HepG2 (cell line): ENCODE results near the gene PGA4. TPM values are rescaled to one million over a fixed set of nuclear protein-coding genes. Genes with fewer than 3 reads are reported as not detected.
A peak's percentile ranks its signal among the peaks of the same experiment; 100 is the strongest.

Source experiments
- AGO2 ChIP-seq: fragments of 200-400 bp; formaldehyde crosslinking; optimal IDR thresholded peaks from 2 replicates; pipeline ENCODE3; 2017; ENCODE audit warnings: mild to moderate bottlenecking, low read depth, low read length, moderate library complexity
- BRD4 ChIP-seq: sonication (generic); formaldehyde crosslinking; IDR thresholded peaks from 2 replicates; pipeline ENCODE4 v1.4.0; 2020; ENCODE audit warnings: missing genetic modification reagents
- CHD4 ChIP-seq: fragments of 200-600 bp; sonication (generic); IDR thresholded peaks from 2 replicates; pipeline ENCODE4 v1.7.0; 2017; ENCODE audit warnings: mild to moderate bottlenecking, low read length, borderline replicate concordance
- FOXP1 ChIP-seq, 2 experiments: fragments of 450-650 bp in 1 of 2; IDR thresholded peaks; 2 replicates each; pipeline ENCODE4 v1.6.1; 2017 to 2018; ENCODE audit warnings: antibody characterized with exemption in 1 of 2
- MTA3 ChIP-seq: sonication (generic); formaldehyde crosslinking; IDR thresholded peaks from 2 replicates; pipeline ENCODE4 v1.4.0; 2020; ENCODE audit warnings: missing genetic modification reagents
- NBN ChIP-seq: fragments of 450-650 bp; conservative IDR thresholded peaks from 2 replicates; pipeline ENCODE4 v1.6.1; 2017
- NCOA1 ChIP-seq: sonication (generic); formaldehyde crosslinking; IDR thresholded peaks from 2 replicates; pipeline ENCODE4 v1.9.0; 2021; ENCODE audit warnings: missing genetic modification reagents
- NFKB2 ChIP-seq: sonication (generic); formaldehyde crosslinking; IDR thresholded peaks from 2 replicates; pipeline ENCODE4 v1.4.0; 2020; ENCODE audit warnings: missing genetic modification reagents, borderline replicate concordance
- PCBP2 ChIP-seq: fragments of 200-400 bp; formaldehyde crosslinking; optimal IDR thresholded peaks from 2 replicates; pipeline ENCODE3; 2018; ENCODE audit warnings: low read length, low read depth; ENCODE audit not compliant: poor library complexity, severe bottlenecking
- RARA ChIP-seq: IDR thresholded peaks from 2 replicates; pipeline ENCODE4 v1.6.1; 2016; ENCODE audit warnings: missing genetic modification reagents, missing compliant biosample characterization
- SCMH1 ChIP-seq: sonication (generic); formaldehyde crosslinking; IDR thresholded peaks from 2 replicates; pipeline ENCODE4 v1.9.0; 2021; ENCODE audit warnings: missing genetic modification reagents, mild to moderate bottlenecking, borderline replicate concordance
- ZNF12 ChIP-seq: sonication (generic); formaldehyde crosslinking; IDR thresholded peaks from 2 replicates; pipeline ENCODE4 v1.5.0; 2020; ENCODE audit warnings: missing genetic modification reagents
- ZNF44 ChIP-seq: sonication (generic); formaldehyde crosslinking; IDR thresholded peaks from 2 replicates; pipeline ENCODE4 v1.5.1; 2020; ENCODE audit warnings: mild to moderate bottlenecking, missing genetic modification reagents
- polyA plus RNA-seq, 8 experiments: library from polyadenylated mRNA; depleted of rRNA in 3 of 8; stranded (reverse) in 7 of 8; unstranded in 1 of 8; fragments of >200 nt; fragmentation: Illumina TruSeq in 4 of 8; extraction: Trizol in 4 of 8; gene quantifications; 2 replicates each; pipeline versions ENCODE4 v1.2.1 to v1.2.3, GENCODE V29; 2011 to 2016; ENCODE audit warnings: low read depth in 4 of 8, missing spikeins in 1 of 8, mixed read lengths in 1 of 8; ENCODE audit not compliant: insufficient read depth in 1 of 8
- total RNA-seq, 5 experiments: library from RNA; depleted of rRNA; stranded (reverse); fragments of >200 nt; fragmentation: Illumina TruSeq; extraction: Trizol; gene quantifications; 2 replicates each; pipeline ENCODE4 v1.2.3, GENCODE V29; 2016; ENCODE audit warnings: low read depth in 1 of 5
- TF ChIP-seq, protein P1 (sequence below): IDR thresholded peaks from 2 replicates; pipeline ENCODE4 v1.6.1; 2012; ENCODE audit warnings: low read length, improper control_type of control experiment
- TF ChIP-seq, protein P2 (sequence below): sonication (generic); formaldehyde crosslinking; IDR thresholded peaks from 2 replicates; pipeline ENCODE4 v1.5.0; 2020; ENCODE audit warnings: missing genetic modification reagents
- TF ChIP-seq, protein P3 (sequence below): sonication (generic); formaldehyde crosslinking; IDR thresholded peaks from 2 replicates; pipeline ENCODE4 v1.8.1; 2023; ENCODE audit warnings: mild to moderate bottlenecking, missing genetic modification reagents
- TF ChIP-seq, protein P4 (sequence below): sonication (generic); formaldehyde crosslinking; IDR thresholded peaks from 2 replicates; pipeline ENCODE4 v1.5.0; 2020; ENCODE audit warnings: mild to moderate bottlenecking, missing genetic modification reagents, moderate library complexity
- TF ChIP-seq, protein P5 (sequence below): sonication (generic); formaldehyde crosslinking; IDR thresholded peaks from 2 replicates; pipeline ENCODE4 v1.8.0; 2022; ENCODE audit warnings: mild to moderate bottlenecking, missing genetic modification reagents, moderate library complexity
- TF ChIP-seq, protein P6 (sequence below): sonication (generic); formaldehyde crosslinking; IDR thresholded peaks from 2 replicates; pipeline ENCODE4 v1.5.0; 2020; ENCODE audit warnings: missing genetic modification reagents

PGA4 gene
- total and polyA plus RNA-seq, 2 of the 13 experiments (the other 11 are each of a cell fraction or from before 2014, with no cell fraction given): not detected

DNA sequence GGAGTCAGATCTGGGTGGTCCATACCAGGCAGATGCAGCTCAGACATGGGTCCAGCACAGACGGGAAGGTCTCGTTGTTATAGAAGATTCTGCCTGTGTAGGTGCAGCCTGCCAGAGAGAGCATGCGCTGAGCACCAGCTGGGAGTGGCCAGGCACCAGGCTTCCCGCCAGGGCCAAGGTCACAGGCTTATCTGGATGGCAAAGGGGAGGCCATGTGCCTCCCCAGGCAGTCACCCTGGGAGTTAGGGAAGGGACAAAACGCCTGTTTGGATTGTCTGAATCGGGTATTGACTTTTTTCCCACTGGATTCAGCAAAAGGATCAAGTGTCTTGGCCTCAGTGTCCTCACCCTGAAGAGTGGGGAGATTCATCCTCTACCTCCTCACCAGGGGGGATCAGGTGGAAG, 45.3 kb downstream of the PGA4 start (continued):
- TF ChIP-seq, protein P1, sequence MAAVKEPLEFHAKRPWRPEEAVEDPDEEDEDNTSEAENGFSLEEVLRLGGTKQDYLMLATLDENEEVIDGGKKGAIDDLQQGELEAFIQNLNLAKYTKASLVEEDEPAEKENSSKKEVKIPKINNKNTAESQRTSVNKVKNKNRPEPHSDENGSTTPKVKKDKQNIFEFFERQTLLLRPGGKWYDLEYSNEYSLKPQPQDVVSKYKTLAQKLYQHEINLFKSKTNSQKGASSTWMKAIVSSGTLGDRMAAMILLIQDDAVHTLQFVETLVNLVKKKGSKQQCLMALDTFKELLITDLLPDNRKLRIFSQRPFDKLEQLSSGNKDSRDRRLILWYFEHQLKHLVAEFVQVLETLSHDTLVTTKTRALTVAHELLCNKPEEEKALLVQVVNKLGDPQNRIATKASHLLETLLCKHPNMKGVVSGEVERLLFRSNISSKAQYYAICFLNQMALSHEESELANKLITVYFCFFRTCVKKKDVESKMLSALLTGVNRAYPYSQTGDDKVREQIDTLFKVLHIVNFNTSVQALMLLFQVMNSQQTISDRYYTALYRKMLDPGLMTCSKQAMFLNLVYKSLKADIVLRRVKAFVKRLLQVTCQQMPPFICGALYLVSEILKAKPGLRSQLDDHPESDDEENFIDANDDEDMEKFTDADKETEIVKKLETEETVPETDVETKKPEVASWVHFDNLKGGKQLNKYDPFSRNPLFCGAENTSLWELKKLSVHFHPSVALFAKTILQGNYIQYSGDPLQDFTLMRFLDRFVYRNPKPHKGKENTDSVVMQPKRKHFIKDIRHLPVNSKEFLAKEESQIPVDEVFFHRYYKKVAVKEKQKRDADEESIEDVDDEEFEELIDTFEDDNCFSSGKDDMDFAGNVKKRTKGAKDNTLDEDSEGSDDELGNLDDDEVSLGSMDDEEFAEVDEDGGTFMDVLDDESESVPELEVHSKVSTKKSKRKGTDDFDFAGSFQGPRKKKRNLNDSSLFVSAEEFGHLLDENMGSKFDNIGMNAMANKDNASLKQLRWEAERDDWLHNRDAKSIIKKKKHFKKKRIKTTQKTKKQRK: no peak
- TF ChIP-seq NCOA1 (CRISPR knock-in tag) (no peak), NBN (no peak), BRD4 (CRISPR knock-in tag) (0 out of 2 replicates have a peak, but pooled peaks have one; percentile 35), SCMH1 (CRISPR knock-in tag) (no peak), NFKB2 (peak; percentile 84; the same call in 1 of the 2 replicates), CHD4 (no peak), RARA (CRISPR knock-in tag) (peak; percentile 64), PCBP2 (no peak), ZNF44 (CRISPR knock-in tag) (no peak), MTA3 (CRISPR knock-in tag) (no peak), AGO2 (peak; percentile 72), ZNF12 (CRISPR knock-in tag) (no peak), FOXP1 (IDR thresholded peaks at IDR 0.05) (no peak), FOXP1 (CRISPR knock-in tag; IDR thresholded peaks at IDR 0.05) (no peak)
- TF ChIP-seq, protein P2, sequence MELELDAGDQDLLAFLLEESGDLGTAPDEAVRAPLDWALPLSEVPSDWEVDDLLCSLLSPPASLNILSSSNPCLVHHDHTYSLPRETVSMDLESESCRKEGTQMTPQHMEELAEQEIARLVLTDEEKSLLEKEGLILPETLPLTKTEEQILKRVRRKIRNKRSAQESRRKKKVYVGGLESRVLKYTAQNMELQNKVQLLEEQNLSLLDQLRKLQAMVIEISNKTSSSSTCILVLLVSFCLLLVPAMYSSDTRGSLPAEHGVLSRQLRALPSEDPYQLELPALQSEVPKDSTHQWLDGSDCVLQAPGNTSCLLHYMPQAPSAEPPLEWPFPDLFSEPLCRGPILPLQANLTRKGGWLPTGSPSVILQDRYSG: no peak
- TF ChIP-seq, protein P3, sequence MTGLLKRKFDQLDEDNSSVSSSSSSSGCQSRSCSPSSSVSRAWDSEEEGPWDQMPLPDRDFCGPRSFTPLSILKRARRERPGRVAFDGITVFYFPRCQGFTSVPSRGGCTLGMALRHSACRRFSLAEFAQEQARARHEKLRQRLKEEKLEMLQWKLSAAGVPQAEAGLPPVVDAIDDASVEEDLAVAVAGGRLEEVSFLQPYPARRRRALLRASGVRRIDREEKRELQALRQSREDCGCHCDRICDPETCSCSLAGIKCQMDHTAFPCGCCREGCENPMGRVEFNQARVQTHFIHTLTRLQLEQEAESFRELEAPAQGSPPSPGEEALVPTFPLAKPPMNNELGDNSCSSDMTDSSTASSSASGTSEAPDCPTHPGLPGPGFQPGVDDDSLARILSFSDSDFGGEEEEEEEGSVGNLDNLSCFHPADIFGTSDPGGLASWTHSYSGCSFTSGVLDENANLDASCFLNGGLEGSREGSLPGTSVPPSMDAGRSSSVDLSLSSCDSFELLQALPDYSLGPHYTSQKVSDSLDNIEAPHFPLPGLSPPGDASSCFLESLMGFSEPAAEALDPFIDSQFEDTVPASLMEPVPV (CRISPR knock-in tag): no peak
- TF ChIP-seq, protein P4, sequence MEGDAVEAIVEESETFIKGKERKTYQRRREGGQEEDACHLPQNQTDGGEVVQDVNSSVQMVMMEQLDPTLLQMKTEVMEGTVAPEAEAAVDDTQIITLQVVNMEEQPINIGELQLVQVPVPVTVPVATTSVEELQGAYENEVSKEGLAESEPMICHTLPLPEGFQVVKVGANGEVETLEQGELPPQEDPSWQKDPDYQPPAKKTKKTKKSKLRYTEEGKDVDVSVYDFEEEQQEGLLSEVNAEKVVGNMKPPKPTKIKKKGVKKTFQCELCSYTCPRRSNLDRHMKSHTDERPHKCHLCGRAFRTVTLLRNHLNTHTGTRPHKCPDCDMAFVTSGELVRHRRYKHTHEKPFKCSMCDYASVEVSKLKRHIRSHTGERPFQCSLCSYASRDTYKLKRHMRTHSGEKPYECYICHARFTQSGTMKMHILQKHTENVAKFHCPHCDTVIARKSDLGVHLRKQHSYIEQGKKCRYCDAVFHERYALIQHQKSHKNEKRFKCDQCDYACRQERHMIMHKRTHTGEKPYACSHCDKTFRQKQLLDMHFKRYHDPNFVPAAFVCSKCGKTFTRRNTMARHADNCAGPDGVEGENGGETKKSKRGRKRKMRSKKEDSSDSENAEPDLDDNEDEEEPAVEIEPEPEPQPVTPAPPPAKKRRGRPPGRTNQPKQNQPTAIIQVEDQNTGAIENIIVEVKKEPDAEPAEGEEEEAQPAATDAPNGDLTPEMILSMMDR (CRISPR knock-in tag): no peak
- TF ChIP-seq, protein P5, sequence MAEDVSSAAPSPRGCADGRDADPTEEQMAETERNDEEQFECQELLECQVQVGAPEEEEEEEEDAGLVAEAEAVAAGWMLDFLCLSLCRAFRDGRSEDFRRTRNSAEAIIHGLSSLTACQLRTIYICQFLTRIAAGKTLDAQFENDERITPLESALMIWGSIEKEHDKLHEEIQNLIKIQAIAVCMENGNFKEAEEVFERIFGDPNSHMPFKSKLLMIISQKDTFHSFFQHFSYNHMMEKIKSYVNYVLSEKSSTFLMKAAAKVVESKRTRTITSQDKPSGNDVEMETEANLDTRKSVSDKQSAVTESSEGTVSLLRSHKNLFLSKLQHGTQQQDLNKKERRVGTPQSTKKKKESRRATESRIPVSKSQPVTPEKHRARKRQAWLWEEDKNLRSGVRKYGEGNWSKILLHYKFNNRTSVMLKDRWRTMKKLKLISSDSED (CRISPR knock-in tag): no peak
- TF ChIP-seq, protein P6, sequence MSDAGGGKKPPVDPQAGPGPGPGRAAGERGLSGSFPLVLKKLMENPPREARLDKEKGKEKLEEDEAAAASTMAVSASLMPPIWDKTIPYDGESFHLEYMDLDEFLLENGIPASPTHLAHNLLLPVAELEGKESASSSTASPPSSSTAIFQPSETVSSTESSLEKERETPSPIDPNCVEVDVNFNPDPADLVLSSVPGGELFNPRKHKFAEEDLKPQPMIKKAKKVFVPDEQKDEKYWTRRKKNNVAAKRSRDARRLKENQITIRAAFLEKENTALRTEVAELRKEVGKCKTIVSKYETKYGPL (CRISPR knock-in tag): no peak
